HepG2 (cell line): ENCODE data around the gene PAM16. TPM values are rescaled to one million over a fixed set of nuclear protein-coding genes. Genes with fewer than 3 reads are reported as not detected.

Experiments used
- CENPX ChIP-seq: sonication (generic); formaldehyde crosslinking; IDR thresholded peaks from 2 replicates; pipeline ENCODE4 v1.9.0; 2021; ENCODE audit warnings: mild to moderate bottlenecking, missing genetic modification reagents, moderate library complexity
- HIVEP1 ChIP-seq: sonication (generic); formaldehyde crosslinking; IDR thresholded peaks from 2 replicates; pipeline ENCODE4 v1.4.0; 2020; ENCODE audit warnings: mild to moderate bottlenecking, missing genetic modification reagents
- HNRNPLL ChIP-seq: fragments of 200-400 bp; formaldehyde crosslinking; IDR thresholded peaks from 2 replicates; pipeline ENCODE4 v1.6.1; 2017; ENCODE audit warnings: mild to moderate bottlenecking, low read depth, low read length; ENCODE audit not compliant: poor library complexity, severe bottlenecking
- HOXA9 ChIP-seq: sonication (generic); formaldehyde crosslinking; IDR thresholded peaks from 2 replicates; pipeline ENCODE4 v1.8.1; 2022; ENCODE audit warnings: missing genetic modification reagents, mild to moderate bottlenecking, moderate library complexity, borderline replicate concordance
- KAT7 ChIP-seq: IDR thresholded peaks from 2 replicates; pipeline ENCODE4 v1.6.1; 2018; ENCODE audit warnings: borderline replicate concordance, missing compliant biosample characterization
- NRL ChIP-seq: sonication (generic); formaldehyde crosslinking; IDR thresholded peaks from 2 replicates; pipeline ENCODE4 v1.5.0; 2020; ENCODE audit warnings: missing genetic modification reagents, mild to moderate bottlenecking, moderate library complexity, borderline replicate concordance
- PATZ1 ChIP-seq: sonication (generic); formaldehyde crosslinking; IDR thresholded peaks from 2 replicates; pipeline ENCODE4 v1.4.0; 2020; ENCODE audit warnings: missing genetic modification reagents
- SAP130 ChIP-seq: IDR thresholded peaks from 2 replicates; pipeline ENCODE4 v1.6.1; 2016; ENCODE audit warnings: low read depth
- SCMH1 ChIP-seq: sonication (generic); formaldehyde crosslinking; IDR thresholded peaks from 2 replicates; pipeline ENCODE4 v1.9.0; 2021; ENCODE audit warnings: missing genetic modification reagents, mild to moderate bottlenecking, borderline replicate concordance
- SOX6 ChIP-seq, 2 experiments: fragments of 450-650 bp in 1 of 2; sonication (generic) in 1 of 2; formaldehyde crosslinking in 1 of 2; IDR thresholded peaks; 2 replicates each; pipeline versions ENCODE4 v1.4.0 to v1.6.1; 2017 to 2020; ENCODE audit warnings: antibody characterized with exemption in 1 of 2, mild to moderate bottlenecking in 1 of 2, missing genetic modification reagents in 1 of 2
- TAF15 ChIP-seq: fragments of 200-400 bp; formaldehyde crosslinking; IDR thresholded peaks from one replicate; pipeline ENCODE4 v1.6.1; 2018; ENCODE audit warnings: mild to moderate bottlenecking, low read depth, low read length; ENCODE audit not compliant: poor library complexity, severe bottlenecking
- TBL1XR1 ChIP-seq: fragments of 150-350 bp; IDR thresholded peaks from 2 replicates; pipeline ENCODE4 v1.6.1; 2014; ENCODE audit warnings: borderline replicate concordance, low read length; ENCODE audit not compliant: partially characterized antibody
- TBX2 ChIP-seq: sonication (generic); formaldehyde crosslinking; IDR thresholded peaks from 2 replicates; pipeline ENCODE4 v1.5.0; 2020; ENCODE audit warnings: missing genetic modification reagents, mild to moderate bottlenecking, borderline replicate concordance
- TEAD3 ChIP-seq: optimal IDR thresholded peaks from 2 replicates; pipeline ENCODE3; 2016; ENCODE audit warnings: borderline replicate concordance
- ZBTB1 ChIP-seq: sonication (generic); formaldehyde crosslinking; IDR thresholded peaks from 2 replicates; pipeline ENCODE4 v1.4.0; 2020; ENCODE audit warnings: missing genetic modification reagents, borderline replicate concordance
- ZNF333 ChIP-seq: sonication (generic); formaldehyde crosslinking; IDR thresholded peaks from 2 replicates; pipeline ENCODE4 v1.4.0; 2020; ENCODE audit warnings: mild to moderate bottlenecking, missing genetic modification reagents, borderline replicate concordance
- ZNF800 ChIP-seq: sonication (generic); formaldehyde crosslinking; IDR thresholded peaks from 2 replicates; pipeline ENCODE4 v1.4.0; 2020; ENCODE audit warnings: missing genetic modification reagents
- ZSCAN25 ChIP-seq: sonication (generic); formaldehyde crosslinking; IDR thresholded peaks from 2 replicates; pipeline ENCODE4 v1.8.0; 2022; ENCODE audit warnings: mild to moderate bottlenecking, missing genetic modification reagents
- polyA plus RNA-seq, 8 experiments: library from polyadenylated mRNA; depleted of rRNA in 3 of 8; stranded (reverse) in 7 of 8; unstranded in 1 of 8; fragments of >200 nt; fragmentation: Illumina TruSeq in 4 of 8; extraction: Trizol in 4 of 8; gene quantifications; 2 replicates each; pipeline versions ENCODE4 v1.2.1 to v1.2.3, GENCODE V29; 2011 to 2016; ENCODE audit warnings: low read depth in 4 of 8, missing spikeins in 1 of 8, mixed read lengths in 1 of 8; ENCODE audit not compliant: insufficient read depth in 1 of 8
- total RNA-seq, 5 experiments: library from RNA; depleted of rRNA; stranded (reverse); fragments of >200 nt; fragmentation: Illumina TruSeq; extraction: Trizol; gene quantifications; 2 replicates each; pipeline ENCODE4 v1.2.3, GENCODE V29; 2016; ENCODE audit warnings: low read depth in 1 of 5
- TF ChIP-seq, protein P1 (sequence below): sonication (generic); formaldehyde crosslinking; IDR thresholded peaks from 2 replicates; pipeline ENCODE4 v1.4.0; 2020; ENCODE audit warnings: mild to moderate bottlenecking, low read depth, missing genetic modification reagents
- TF ChIP-seq, protein P2 (sequence below): sonication (generic); formaldehyde crosslinking; IDR thresholded peaks from 2 replicates; pipeline ENCODE4 v1.8.1; 2023; ENCODE audit warnings: mild to moderate bottlenecking, missing genetic modification reagents, borderline replicate concordance
- TF ChIP-seq, protein P3 (sequence below): sonication (generic); formaldehyde crosslinking; IDR thresholded peaks from 2 replicates; pipeline ENCODE4 v1.4.0; 2020; ENCODE audit warnings: low read depth, mild to moderate bottlenecking, missing genetic modification reagents

PAM16 gene
- total and polyA plus RNA-seq, 2 of the 13 experiments (the other 11 are each of a cell fraction or from before 2014, with no cell fraction given): 51.5 to 51.8 TPM

DNA sequence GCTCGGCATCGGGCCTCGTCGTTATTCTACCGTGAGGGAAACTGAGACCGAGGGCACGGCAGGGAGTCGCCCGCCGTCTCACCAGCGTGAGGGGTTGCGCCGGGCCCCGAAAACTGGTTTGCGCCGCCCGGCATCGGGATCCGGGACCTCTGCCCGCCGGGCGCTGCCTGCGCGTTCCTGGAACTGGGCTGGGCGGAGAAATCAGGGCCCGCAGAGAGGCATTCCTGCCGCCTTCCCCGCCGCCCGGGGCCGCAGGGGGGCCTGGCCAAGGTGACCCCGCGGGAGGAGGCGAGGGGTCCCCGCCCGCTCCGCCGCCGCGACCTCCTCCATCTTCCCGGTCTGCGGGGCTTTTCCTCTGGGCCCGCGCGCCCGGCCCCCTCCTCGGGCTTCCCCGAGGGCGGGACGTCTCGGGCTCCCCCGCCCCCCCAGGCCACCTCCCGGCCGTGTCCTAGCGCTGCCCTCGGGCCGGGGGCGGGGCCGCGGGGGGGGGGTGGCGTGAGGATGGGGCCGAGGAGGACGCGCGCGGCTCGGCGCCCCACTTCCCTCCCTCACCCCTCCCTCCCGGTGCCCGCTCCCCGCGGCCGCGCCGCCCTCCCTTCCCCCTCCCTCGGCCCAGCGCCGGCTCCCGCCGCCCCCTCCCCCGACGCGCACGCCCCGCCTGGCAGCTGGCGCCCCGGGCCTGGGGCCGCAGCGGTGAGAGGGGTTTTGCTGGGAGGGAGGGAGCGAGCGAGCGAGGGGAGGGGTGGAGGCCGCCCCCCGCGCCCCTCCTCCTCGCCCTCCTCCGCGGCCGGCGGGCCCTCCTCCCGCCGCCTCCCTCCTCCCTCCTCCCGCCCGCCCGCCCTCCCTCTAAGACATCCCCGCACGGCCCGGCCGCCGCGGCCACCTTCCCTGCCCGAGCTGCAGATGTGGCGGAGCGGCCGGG lies 35.7 kb downstream of the PAM16 start, which contains the start of gene GLIS2 (continued):
- TF ChIP-seq SAP130 (CRISPR knock-in tag): no peak
- no peak for TF ChIP-seq HOXA9 (CRISPR knock-in tag)
- no peak for TF ChIP-seq ZSCAN25
- TF ChIP-seq SCMH1: no peak
- TF ChIP-seq, protein P1, sequence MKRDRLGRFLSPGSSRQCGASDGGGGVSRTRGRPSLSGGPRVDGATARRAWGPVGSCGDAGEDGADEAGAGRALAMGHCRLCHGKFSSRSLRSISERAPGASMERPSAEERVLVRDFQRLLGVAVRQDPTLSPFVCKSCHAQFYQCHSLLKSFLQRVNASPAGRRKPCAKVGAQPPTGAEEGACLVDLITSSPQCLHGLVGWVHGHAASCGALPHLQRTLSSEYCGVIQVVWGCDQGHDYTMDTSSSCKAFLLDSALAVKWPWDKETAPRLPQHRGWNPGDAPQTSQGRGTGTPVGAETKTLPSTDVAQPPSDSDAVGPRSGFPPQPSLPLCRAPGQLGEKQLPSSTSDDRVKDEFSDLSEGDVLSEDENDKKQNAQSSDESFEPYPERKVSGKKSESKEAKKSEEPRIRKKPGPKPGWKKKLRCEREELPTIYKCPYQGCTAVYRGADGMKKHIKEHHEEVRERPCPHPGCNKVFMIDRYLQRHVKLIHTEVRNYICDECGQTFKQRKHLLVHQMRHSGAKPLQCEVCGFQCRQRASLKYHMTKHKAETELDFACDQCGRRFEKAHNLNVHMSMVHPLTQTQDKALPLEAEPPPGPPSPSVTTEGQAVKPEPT (CRISPR knock-in tag): no peak
- TF ChIP-seq ZBTB1 (CRISPR knock-in tag): no peak
- TF ChIP-seq TBL1XR1: no peak
- TF ChIP-seq TBX2 (CRISPR knock-in tag): no peak
- no peak for TF ChIP-seq SOX6 (IDR thresholded peaks at IDR 0.05)
- no peak for TF ChIP-seq SOX6 (CRISPR knock-in tag; IDR thresholded peaks at IDR 0.05)
- no peak for TF ChIP-seq CENPX
- TF ChIP-seq KAT7: no peak
- 0 out of 2 replicates have a peak, but pooled peaks have one; percentile 27 for TF ChIP-seq NRL (CRISPR knock-in tag)
- TF ChIP-seq, protein P2, sequence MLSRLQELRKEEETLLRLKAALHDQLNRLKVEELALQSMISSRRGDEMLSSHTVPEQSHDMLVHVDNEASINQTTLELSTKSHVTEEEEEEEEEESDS: no peak
- peak; percentile 60 for TF ChIP-seq PATZ1 (CRISPR knock-in tag)
- peak; percentile 12 for TF ChIP-seq TEAD3 (CRISPR knock-in tag)
- TF ChIP-seq ZNF333 (CRISPR knock-in tag): no peak
- TF ChIP-seq, protein P3, sequence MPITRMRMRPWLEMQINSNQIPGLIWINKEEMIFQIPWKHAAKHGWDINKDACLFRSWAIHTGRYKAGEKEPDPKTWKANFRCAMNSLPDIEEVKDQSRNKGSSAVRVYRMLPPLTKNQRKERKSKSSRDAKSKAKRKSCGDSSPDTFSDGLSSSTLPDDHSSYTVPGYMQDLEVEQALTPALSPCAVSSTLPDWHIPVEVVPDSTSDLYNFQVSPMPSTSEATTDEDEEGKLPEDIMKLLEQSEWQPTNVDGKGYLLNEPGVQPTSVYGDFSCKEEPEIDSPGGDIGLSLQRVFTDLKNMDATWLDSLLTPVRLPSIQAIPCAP (CRISPR knock-in tag): no peak
- TF ChIP-seq TAF15: no peak
- peak; percentile 66 for TF ChIP-seq HNRNPLL
- TF ChIP-seq ZNF800 (CRISPR knock-in tag): no peak
- TF ChIP-seq HIVEP1 (CRISPR knock-in tag): no peak
